MM.1S (cell line): ENCODE results near the gene DFFA.

Experiments
- DNase-seq: peaks from one replicate; pipeline ENCODE4 v3.0.0-alpha.2; 2015
- H2AFZ ChIP-seq: fragments of 300-600 bp; sonication (generic); 2 replicates; pipeline ENCODE4 v1.6.0; 2016; ENCODE audit warnings: antibody characterized with exemption, low read length
- H3F3A ChIP-seq: fragments of 300-600 bp; sonication (generic); 2 replicates; pipeline ENCODE4 v1.6.1; 2016; ENCODE audit warnings: mild to moderate bottlenecking, antibody characterized with exemption, low read length, moderate library complexity, mixed read lengths; ENCODE audit not compliant: insufficient read depth
- H3K27ac ChIP-seq: fragments of 300-600 bp; sonication (generic); 2 replicates; pipeline ENCODE4 v1.5.1; 2016; ENCODE audit warnings: mild to moderate bottlenecking, low read length
- H3K27me3 ChIP-seq: fragments of 300-600 bp; sonication (generic); replicated peaks from 2 replicates; pipeline ENCODE4 v1.6.0; 2016; ENCODE audit warnings: low read length; ENCODE audit not compliant: insufficient read depth
- H3K36me3 ChIP-seq: fragments of 300-600 bp; sonication (generic); replicated peaks from 2 replicates; pipeline ENCODE4 v1.6.1; 2016; ENCODE audit warnings: mild to moderate bottlenecking, low read length, mixed read lengths; ENCODE audit not compliant: insufficient read depth
- H3K4me1 ChIP-seq: fragments of 300-600 bp; sonication (generic); 2 replicates; pipeline ENCODE4 v1.6.1; 2016; ENCODE audit warnings: low read length, mixed read lengths
- H3K4me2 ChIP-seq: fragments of 300-600 bp; sonication (generic); 2 replicates; pipeline ENCODE4 v1.6.0; 2016; ENCODE audit warnings: low read depth, low read length
- H3K4me3 ChIP-seq: fragments of 300-600 bp; sonication (generic); 2 replicates; pipeline ENCODE4 v1.5.1; 2016; ENCODE audit warnings: low read length, mixed read lengths
- H3K79me2 ChIP-seq: fragments of 300-600 bp; sonication (generic); 2 replicates; pipeline ENCODE4 v1.6.1; 2016; ENCODE audit warnings: mixed run types, low read length, mixed read lengths
- H3K9ac ChIP-seq: fragments of 300-600 bp; sonication (generic); 2 replicates; pipeline ENCODE4 v1.6.1; 2016; ENCODE audit warnings: low read length, mixed read lengths
- H3K9me2 ChIP-seq: fragments of 300-600 bp; sonication (generic); replicated peaks from 2 replicates; pipeline ENCODE4 v1.6.1; 2016; ENCODE audit warnings: mild to moderate bottlenecking, low read length, mixed read lengths; ENCODE audit not compliant: insufficient read depth
- H3K9me3 ChIP-seq: fragments of 300-600 bp; sonication (generic); replicated peaks from 2 replicates; pipeline ENCODE4 v1.6.1; 2016; ENCODE audit warnings: mild to moderate bottlenecking, low read length, mixed read lengths; ENCODE audit not compliant: insufficient read depth
- H4K20me1 ChIP-seq: fragments of 300-600 bp; sonication (generic); 2 replicates; pipeline ENCODE4 v1.6.1; 2016; ENCODE audit warnings: mild to moderate bottlenecking, low read length, moderate library complexity, mixed read lengths; ENCODE audit not compliant: insufficient read depth
- CTCF ChIP-seq: fragments of 300-600 bp; sonication (generic); IDR thresholded peaks from 2 replicates; pipeline ENCODE4 v1.5.1; 2016; ENCODE audit warnings: antibody characterized with exemption, low read length, mixed read lengths
- EZH2 ChIP-seq: fragments of 300-600 bp; sonication (generic); optimal IDR thresholded peaks from 2 replicates; pipeline ENCODE3; 2017; ENCODE audit warnings: low read depth, mild to moderate bottlenecking, antibody characterized with exemption, low read length, mixed read lengths
- EZH2phosphoT487 ChIP-seq: fragments of 300-600 bp; sonication (generic); IDR thresholded peaks from 2 replicates; pipeline ENCODE4 v1.6.1; 2018; ENCODE audit warnings: antibody characterized with exemption, low read length

Gene DFFA

GRCh38 chr1:10494418-10494753 lies 22.1 kb upstream of the DFFA start:
- Histone ChIP-seq H3K4me2 (peak overlapping the region; percentile 94; the same call in 1 of the 2 replicates), H3F3A (peaks cover 12% of the 10 kb centered on the region; the same call in 1 of the 2 replicates), H3K27me3 (no peaks in the 10 kb centered on the region), H3K9ac (no peak overlapping the region), H3K9me2 (no peaks in the 10 kb centered on the region), H3K36me3 (no peaks in the 10 kb centered on the region), H2AFZ (no peak overlapping the region), H3K27ac (no peak overlapping the region), H3K9me3 (no peaks in the 10 kb centered on the region), H3K4me3 (no peak overlapping the region), H3K4me1 (peaks cover 8% of the 10 kb centered on the region), H3K79me2 (peaks cover 69% of the 10 kb centered on the region), H4K20me1 (peaks cover 4% of the 10 kb centered on the region; the same call in 1 of the 2 replicates)
- no peak for DNase-seq
- TF ChIP-seq EZH2phosphoT487, result no peak
- TF ChIP-seq EZH2, result no peak

- Histone ChIP-seq H2AFZ (no peak overlapping the region), H3K79me2 (peaks cover 46% of the 10 kb centered on the region), H3K9me3 (no peaks in the 10 kb centered on the region), H3F3A (peaks cover 8% of the 10 kb centered on the region; the same call in 1 of the 2 replicates), H3K4me3 (no peak overlapping the region), H3K9me2 (no peaks in the 10 kb centered on the region), H3K27me3 (no peaks in the 10 kb centered on the region), H3K4me1 (peaks cover 2% of the 10 kb centered on the region), H3K36me3 (no peaks in the 10 kb centered on the region), H3K4me2 (no peak overlapping the region), H3K9ac (no peak overlapping the region), H3K27ac (no peak overlapping the region), H4K20me1 (no peaks in the 10 kb centered on the region)
- DNase-seq, result no peak
- no peak for TF ChIP-seq EZH2phosphoT487
- TF ChIP-seq CTCF, result no peak
- no peak for TF ChIP-seq EZH2
Measured at GRCh38 chr1:10490286-10490970, 18.1 kb upstream of the DFFA start.

GRCh38 chr1:10489291-10490055 lies 17.1 kb upstream of the DFFA start:
- Histone ChIP-seq H2AFZ (no peak overlapping the region), H3K27me3 (no peaks in the 10 kb centered on the region), H3K4me2 (no peak overlapping the region), H4K20me1 (no peaks in the 10 kb centered on the region), H3K9ac (no peak overlapping the region), H3K36me3 (no peaks in the 10 kb centered on the region), H3K9me3 (no peaks in the 10 kb centered on the region), H3F3A (no peaks in the 10 kb centered on the region), H3K79me2 (peaks cover 54% of the 10 kb centered on the region), H3K9me2 (no peaks in the 10 kb centered on the region), H3K4me3 (no peak overlapping the region), H3K27ac (no peak overlapping the region), H3K4me1 (no peaks in the 10 kb centered on the region)
- TF ChIP-seq CTCF, result no peak
- TF ChIP-seq EZH2, result no peak
- no peak for TF ChIP-seq EZH2phosphoT487
- no peak for DNase-seq
